ENCODE data around the gene WEE1. TPM values are rescaled to one million over a fixed set of nuclear protein-coding genes. Genes with fewer than 3 reads are reported as not detected.

WEE1 gene
- 74.0 and 107 TPM in 2 replicates for total RNA-seq (2014; rRNA removed; shearing (Covaris generic); ENCODE audit: low replicate concordance)

GRCh38 chr11:9573052-9573774 is at the start of gene WEE1:
Gene WEE1 (plus strand): TSS chr11:9573670. CDS start chr11:9573934, 264 bp downstream.
- Histone ChIP-seq H2AFZ (ENCODE audit: low read length) (no peak within 1 kb of the TSS), H3K4me3 (ENCODE audit: low read length) (peak within 1 kb of the TSS; percentile 93), H3K4me2 (ENCODE audit: low read depth, low read length, poor library complexity, severe bottlenecking) (peak within 1 kb of the TSS; percentile 98), H3K9ac (ENCODE audit: low read length) (peak within 1 kb of the TSS; percentile 83), H3K4me1 (ENCODE audit: low read length) (peaks cover 74% of the 10 kb centered on the region), H4K20me1 (ENCODE audit: insufficient read depth, low read depth, low read length) (peaks cover 9% of the 10 kb centered on the region), H3K27me3 (ENCODE audit: low read length) (no peaks in the 10 kb centered on the region), H3K9me2 (replicated peaks; ENCODE audit: insufficient read depth, low read length) (no peaks in the 10 kb centered on the region), H3K36me3 (ENCODE audit: insufficient read depth, low read length) (peaks cover 37% of the 10 kb centered on the region), H3K27ac (ENCODE audit: low read length) (peak within 1 kb of the TSS; percentile 97), H3K9me3 (ENCODE audit: low read length) (no peaks in the 10 kb centered on the region), H3K79me2 (ENCODE audit: low read length) (peaks cover 41% of the 10 kb centered on the region)
- DNase-seq, result peak; percentile 100

DNA sequence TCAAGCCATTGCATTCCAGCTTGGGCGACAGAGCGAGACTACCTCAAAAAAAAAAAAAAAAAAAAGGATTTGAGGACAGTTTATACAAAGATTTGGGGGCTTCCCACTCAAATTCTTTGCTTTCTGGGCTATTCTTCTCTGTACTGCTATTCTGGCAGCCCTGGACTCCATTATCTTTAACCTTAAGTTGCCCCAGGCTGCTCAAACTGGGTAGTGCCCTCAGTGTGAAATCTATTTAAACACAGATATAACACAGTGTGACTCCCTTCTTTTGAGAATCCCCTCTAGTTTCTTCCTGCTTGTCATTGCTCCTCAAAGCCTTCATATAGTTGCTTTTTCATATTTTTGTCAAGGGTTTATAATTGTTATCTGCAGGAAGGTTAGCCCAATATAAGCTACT is 49.5 kb upstream of the WEE1 start:
- Histone ChIP-seq H4K20me1 (ENCODE audit: insufficient read depth, low read depth, low read length) (no peaks in the 10 kb centered on the region), H3K4me1 (ENCODE audit: low read length) (no peaks in the 10 kb centered on the region), H2AFZ (ENCODE audit: low read length) (no peak overlapping the region), H3K4me3 (ENCODE audit: low read length) (no peak overlapping the region), H3K79me2 (ENCODE audit: low read length) (no peaks in the 10 kb centered on the region), H3K4me2 (ENCODE audit: low read depth, low read length, poor library complexity, severe bottlenecking) (no peak overlapping the region), H3K9ac (ENCODE audit: low read length) (no peak overlapping the region), H3K36me3 (ENCODE audit: insufficient read depth, low read length) (no peaks in the 10 kb centered on the region; the same call in 1 of the 2 replicates), H3K9me3 (ENCODE audit: low read length) (no peaks in the 10 kb centered on the region), H3K9me2 (replicated peaks; ENCODE audit: insufficient read depth, low read length) (no peaks in the 10 kb centered on the region), H3K27ac (ENCODE audit: low read length) (no peak overlapping the region), H3K27me3 (ENCODE audit: low read length) (no peaks in the 10 kb centered on the region)
- DNase-seq, result no peak

- no peaks in the 10 kb centered on the region for H4K20me1 ChIP-seq (ENCODE audit: insufficient read depth, low read depth, low read length)
- H3K9ac ChIP-seq (ENCODE audit: low read length), result no peak overlapping the region
- no peaks in the 10 kb centered on the region for H3K9me3 ChIP-seq (ENCODE audit: low read length)
- no peaks in the 10 kb centered on the region for H3K79me2 ChIP-seq (ENCODE audit: low read length)
- no peak for DNase-seq
- H3K27me3 ChIP-seq (ENCODE audit: low read length), result no peaks in the 10 kb centered on the region
- no peaks in the 10 kb centered on the region; the same call in 1 of the 2 replicates for H3K36me3 ChIP-seq (ENCODE audit: insufficient read depth, low read length)
- H3K4me1 ChIP-seq (ENCODE audit: low read length), result no peaks in the 10 kb centered on the region
- H3K27ac ChIP-seq (ENCODE audit: low read length), result no peak overlapping the region
- H2AFZ ChIP-seq (ENCODE audit: low read length), result no peak overlapping the region
- no peak overlapping the region for H3K4me2 ChIP-seq (ENCODE audit: low read depth, low read length, poor library complexity, severe bottlenecking)
- H3K4me3 ChIP-seq (ENCODE audit: low read length), result no peak overlapping the region
- H3K9me2 ChIP-seq (replicated peaks; ENCODE audit: insufficient read depth, low read length), result no peaks in the 10 kb centered on the region
Observed at GRCh38 chr11:9525116-9525515, 48.4 kb upstream of the WEE1 start.

DNA sequence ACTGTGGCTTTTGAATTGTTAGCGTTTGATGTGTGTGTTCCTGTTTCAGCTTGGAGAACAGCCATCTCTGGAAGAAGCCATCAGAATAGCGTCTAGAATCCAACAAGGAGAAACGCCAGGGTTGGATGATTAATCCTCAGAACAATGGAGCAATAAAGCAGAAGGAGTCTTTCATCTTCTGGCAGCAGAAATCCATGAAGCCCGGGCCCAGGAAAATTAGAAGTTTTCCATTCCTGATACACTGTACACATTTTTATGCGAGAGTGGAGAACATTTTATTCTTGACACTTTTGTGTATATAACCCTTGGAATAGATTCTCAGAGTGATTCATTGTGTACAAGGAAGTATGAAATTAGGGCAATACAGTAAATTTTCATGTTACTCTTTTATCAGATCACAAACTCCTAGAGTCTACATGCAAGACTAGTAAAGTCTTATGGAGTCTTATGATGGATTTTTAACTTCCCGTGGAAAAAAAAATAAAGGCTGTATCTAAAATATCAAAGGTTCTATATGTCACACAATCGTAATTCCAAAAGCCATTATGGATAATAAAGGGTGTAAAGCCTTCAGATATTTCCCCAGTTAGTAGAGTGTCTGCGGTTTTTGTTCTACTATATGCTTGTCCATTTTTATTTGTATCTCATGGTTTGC is 45.9 kb upstream of the WEE1 start:
- H3K4me3 ChIP-seq (ENCODE audit: low read length), result no peak overlapping the region
- no peak overlapping the region for H3K4me2 ChIP-seq (ENCODE audit: low read depth, low read length, poor library complexity, severe bottlenecking)
- H3K79me2 ChIP-seq (ENCODE audit: low read length), result no peaks in the 10 kb centered on the region
- H3K36me3 ChIP-seq (ENCODE audit: insufficient read depth, low read length), result no peaks in the 10 kb centered on the region; the same call in 1 of the 2 replicates
- H3K9me2 ChIP-seq (replicated peaks; ENCODE audit: insufficient read depth, low read length), result no peaks in the 10 kb centered on the region
- no peak overlapping the region for H3K27ac ChIP-seq (ENCODE audit: low read length)
- no peak overlapping the region for H2AFZ ChIP-seq (ENCODE audit: low read length)
- no peak overlapping the region for H3K9ac ChIP-seq (ENCODE audit: low read length)
- no peak for DNase-seq
- no peaks in the 10 kb centered on the region for H4K20me1 ChIP-seq (ENCODE audit: insufficient read depth, low read depth, low read length)
- no peaks in the 10 kb centered on the region for H3K27me3 ChIP-seq (ENCODE audit: low read length)
- H3K9me3 ChIP-seq (ENCODE audit: low read length), result no peaks in the 10 kb centered on the region
- no peaks in the 10 kb centered on the region for H3K4me1 ChIP-seq (ENCODE audit: low read length)

DNA sequence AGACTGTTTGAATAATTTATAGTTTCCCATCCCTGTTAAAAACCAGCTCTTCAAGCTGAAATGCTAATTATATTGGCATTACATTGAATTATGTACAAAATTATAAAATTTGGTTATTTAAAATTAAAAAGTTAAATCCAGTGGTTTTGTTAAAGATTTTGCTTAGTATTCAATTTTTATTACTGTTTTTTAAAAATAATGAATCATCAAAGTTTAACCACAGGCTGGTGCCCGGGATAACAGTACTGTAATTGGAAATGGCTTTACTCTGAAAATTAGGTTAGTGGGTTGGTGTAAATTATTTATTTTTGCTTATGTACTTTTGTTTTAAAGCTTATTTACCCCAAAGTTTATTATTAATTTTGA is 45.4 kb upstream of the WEE1 start:
- Histone ChIP-seq H3K4me1 (ENCODE audit: low read length) (no peaks in the 10 kb centered on the region), H3K79me2 (ENCODE audit: low read length) (no peaks in the 10 kb centered on the region), H3K9me2 (replicated peaks; ENCODE audit: insufficient read depth, low read length) (no peaks in the 10 kb centered on the region), H3K36me3 (ENCODE audit: insufficient read depth, low read length) (no peaks in the 10 kb centered on the region; the same call in 1 of the 2 replicates), H2AFZ (ENCODE audit: low read length) (no peak overlapping the region), H3K27me3 (ENCODE audit: low read length) (no peaks in the 10 kb centered on the region), H3K4me3 (ENCODE audit: low read length) (no peak overlapping the region), H3K4me2 (ENCODE audit: low read depth, low read length, poor library complexity, severe bottlenecking) (no peak overlapping the region), H3K9me3 (ENCODE audit: low read length) (no peaks in the 10 kb centered on the region), H3K27ac (ENCODE audit: low read length) (no peak overlapping the region), H4K20me1 (ENCODE audit: insufficient read depth, low read depth, low read length) (no peaks in the 10 kb centered on the region), H3K9ac (ENCODE audit: low read length) (no peak overlapping the region)
- no peak for DNase-seq

GRCh38 chr11:9528573-9529333 is 44.7 kb upstream of the WEE1 start:
- Histone ChIP-seq H3K4me3 (ENCODE audit: low read length) (no peak overlapping the region), H3K27ac (ENCODE audit: low read length) (no peak overlapping the region), H3K27me3 (ENCODE audit: low read length) (no peaks in the 10 kb centered on the region), H3K4me1 (ENCODE audit: low read length) (peaks cover 5% of the 10 kb centered on the region; the same call in 1 of the 2 replicates), H3K36me3 (ENCODE audit: insufficient read depth, low read length) (no peaks in the 10 kb centered on the region; the same call in 1 of the 2 replicates), H3K9me3 (ENCODE audit: low read length) (no peaks in the 10 kb centered on the region), H3K9ac (ENCODE audit: low read length) (no peak overlapping the region), H4K20me1 (ENCODE audit: insufficient read depth, low read depth, low read length) (no peaks in the 10 kb centered on the region), H2AFZ (ENCODE audit: low read length) (no peak overlapping the region), H3K79me2 (ENCODE audit: low read length) (no peaks in the 10 kb centered on the region), H3K9me2 (replicated peaks; ENCODE audit: insufficient read depth, low read length) (no peaks in the 10 kb centered on the region), H3K4me2 (ENCODE audit: low read depth, low read length, poor library complexity, severe bottlenecking) (no peak overlapping the region)
- no peak for DNase-seq

DNA sequence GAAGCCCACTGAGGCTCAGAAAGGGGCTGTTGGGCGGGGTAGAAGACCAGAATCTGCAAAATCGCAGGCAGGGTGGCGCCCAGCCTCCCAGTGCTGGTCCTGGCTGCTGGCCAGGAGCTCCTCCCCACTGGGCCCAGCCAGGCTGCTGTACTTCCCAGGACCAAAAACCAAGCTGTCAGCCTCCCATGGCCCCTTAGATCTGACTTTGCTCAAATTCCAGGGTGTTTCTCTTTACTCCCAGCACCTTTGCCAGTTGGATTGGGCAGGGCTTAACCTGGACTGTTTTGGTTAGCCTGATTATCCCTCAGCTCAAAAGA is 44.2 kb upstream of the WEE1 start:
- H3K9ac ChIP-seq (ENCODE audit: low read length), result no peak overlapping the region

GRCh38 chr11:9530020-9530621 is 43.3 kb upstream of the WEE1 start:
- Histone ChIP-seq H3K27ac (ENCODE audit: low read length) (no peak overlapping the region), H3K9me3 (ENCODE audit: low read length) (no peaks in the 10 kb centered on the region), H3K36me3 (ENCODE audit: insufficient read depth, low read length) (no peaks in the 10 kb centered on the region; the same call in 1 of the 2 replicates), H3K4me3 (ENCODE audit: low read length) (no peak overlapping the region), H3K79me2 (ENCODE audit: low read length) (no peaks in the 10 kb centered on the region), H3K4me1 (ENCODE audit: low read length) (peaks cover 18% of the 10 kb centered on the region), H3K27me3 (ENCODE audit: low read length) (no peaks in the 10 kb centered on the region), H3K4me2 (ENCODE audit: low read depth, low read length, poor library complexity, severe bottlenecking) (no peak overlapping the region), H4K20me1 (ENCODE audit: insufficient read depth, low read depth, low read length) (no peaks in the 10 kb centered on the region), H2AFZ (ENCODE audit: low read length) (no peak overlapping the region), H3K9ac (ENCODE audit: low read length) (no peak overlapping the region), H3K9me2 (replicated peaks; ENCODE audit: insufficient read depth, low read length) (no peaks in the 10 kb centered on the region)
- no peak for DNase-seq

More for the DNA sequence above, 44.2 kb upstream of the WEE1 start:
- Histone ChIP-seq H2AFZ (ENCODE audit: low read length) (no peak overlapping the region), H3K9me3 (ENCODE audit: low read length) (no peaks in the 10 kb centered on the region), H3K4me1 (ENCODE audit: low read length) (peaks cover 10% of the 10 kb centered on the region), H3K4me2 (ENCODE audit: low read depth, low read length, poor library complexity, severe bottlenecking) (no peak overlapping the region), H3K4me3 (ENCODE audit: low read length) (no peak overlapping the region), H3K79me2 (ENCODE audit: low read length) (no peaks in the 10 kb centered on the region), H3K27me3 (ENCODE audit: low read length) (no peaks in the 10 kb centered on the region), H3K27ac (ENCODE audit: low read length) (no peak overlapping the region), H3K9me2 (replicated peaks; ENCODE audit: insufficient read depth, low read length) (no peaks in the 10 kb centered on the region), H4K20me1 (ENCODE audit: insufficient read depth, low read depth, low read length) (no peaks in the 10 kb centered on the region), H3K36me3 (ENCODE audit: insufficient read depth, low read length) (no peaks in the 10 kb centered on the region; the same call in 1 of the 2 replicates)
- no peak for DNase-seq
